GM12878 (cell line): ENCODE data around the gene SCIMP. TPM values are rescaled to one million over a fixed set of nuclear protein-coding genes. Genes with fewer than 3 reads are reported as not detected.

ENCODE experiments used
- ATAC-seq: fragments of 200-7000 bp; cut with Tn5 transposase; 3 replicates; pipeline ENCODE4 v1.9.1; 2020; ENCODE audit warnings: mild to moderate bottlenecking, moderate library complexity
- BruUV-seq: library from RNA; stranded (reverse); fragments of 400-500 nt; replicated peaks from 2 replicates; lab custom pipeline; 2021; lab: Mats Ljungman, UMichigan
- CTCF ChIA-PET: fragments of 300-600 bp; sonication (Branson Sonifier 250); formaldehyde crosslinking; extraction: SDS; loops from one replicate; lab custom pipeline; 2021; ENCODE audit warnings: inconsistent platforms; lab: Yijun Ruan, JAX
- POLR2A ChIA-PET: fragments of 350-600 bp; formaldehyde crosslinking; extraction: SDS; loops from one replicate; lab custom pipeline; 2021; ENCODE audit warnings: inconsistent platforms; lab: Charles Lee
- RAD21 ChIA-PET: fragments of 300-600 bp; sonication (Branson Sonifier 250); formaldehyde crosslinking; loops from one replicate; lab custom pipeline; 2023; ENCODE audit warnings: antibody characterized with exemption; ENCODE audit not compliant: unreplicated experiment; lab: Charles Lee
- SMC1A ChIA-PET: fragments of 300-600 bp; sonication (Branson Sonifier 250); formaldehyde crosslinking; loops from one replicate; lab custom pipeline; 2023; ENCODE audit not compliant: unreplicated experiment, uncharacterized antibody; lab: Charles Lee
- DNase-seq: peaks from one replicate; pipeline ENCODE4 v3.0.0-alpha.2; 2011; ENCODE audit warnings: low read depth, low spot score
- FAIRE-seq: peaks from 3 replicates; lab custom pipeline; 2011; peaks lifted over from hg19 to GRCh38; lab: Jason Lieb, UNC
- H2AFZ ChIP-seq: 2 replicates; pipeline ENCODE4 v1.6.0; 2011; ENCODE audit warnings: low read depth, low read length, control low read depth; ENCODE audit not compliant: control insufficient read depth
- H3K27ac ChIP-seq: 2 replicates; pipeline ENCODE4 v1.5.1; 2011; ENCODE audit warnings: control low read depth; ENCODE audit not compliant: control insufficient read depth, insufficient read depth
- H3K27me3 ChIP-seq, 2 experiments: replicated peaks in 1 of 2; 2 replicates each; pipeline versions ENCODE4 v1.6.0 to v1.6.1; 2011; ENCODE audit warnings: low read length in 1 of 2; ENCODE audit not compliant: control insufficient read depth in 2 of 2, insufficient read depth in 2 of 2
- H3K36me3 ChIP-seq, 2 experiments: 2 replicates each; pipeline ENCODE4 v1.5.1; 2011; ENCODE audit warnings: low read length in 1 of 2; ENCODE audit not compliant: control insufficient read depth in 2 of 2, insufficient read depth in 2 of 2
- H3K4me1 ChIP-seq: 2 replicates; pipeline ENCODE4 v1.6.1; 2011; ENCODE audit warnings: mild to moderate bottlenecking, low read length, moderate library complexity, mixed read lengths; ENCODE audit not compliant: control insufficient read depth, insufficient read depth
- H3K4me2 ChIP-seq: 2 replicates; pipeline ENCODE4 v1.6.0; 2011; ENCODE audit warnings: control low read depth; ENCODE audit not compliant: control insufficient read depth, insufficient read depth
- H3K4me3 ChIP-seq: fragments of 200-600 bp; sonication (generic); 2 replicates; pipeline ENCODE4 v1.5.1; 2016
- H3K79me2 ChIP-seq: 2 replicates; pipeline ENCODE4 v1.6.0; 2011; ENCODE audit warnings: low read length; ENCODE audit not compliant: control insufficient read depth, insufficient read depth
- H3K9ac ChIP-seq: 2 replicates; pipeline ENCODE4 v1.8.0; 2011; ENCODE audit warnings: low read length, control low read depth, mixed read lengths; ENCODE audit not compliant: control insufficient read depth, insufficient read depth
- H3K9me3 ChIP-seq: replicated peaks from 3 replicates; pipeline ENCODE4 v1.5.1; 2011; ENCODE audit warnings: mild to moderate bottlenecking, low read length; ENCODE audit not compliant: control insufficient read depth, insufficient read depth
- H4K20me1 ChIP-seq: 2 replicates; pipeline ENCODE4 v1.6.0; 2011; ENCODE audit not compliant: control insufficient read depth, insufficient read depth
- ATF3 ChIP-seq: IDR thresholded peaks from 2 replicates; pipeline ENCODE4 v1.6.1; 2011; ENCODE audit warnings: low read depth, mild to moderate bottlenecking, low read length, moderate library complexity, borderline replicate concordance; ENCODE audit errors: extremely low read depth
- KDM1A ChIP-seq: fragments of 200-600 bp; sonication (generic); IDR thresholded peaks from 2 replicates; pipeline ENCODE4 v1.6.1; 2016; ENCODE audit warnings: borderline replicate concordance
- MEF2B ChIP-seq: fragments of 450-650 bp; IDR thresholded peaks from 2 replicates; pipeline ENCODE4 v1.6.1; 2018; ENCODE audit warnings: mild to moderate bottlenecking, moderate library complexity; ENCODE audit not compliant: partially characterized antibody, poor library complexity, severe bottlenecking
- PAX5 ChIP-seq: IDR thresholded peaks from 2 replicates; pipeline ENCODE4 v1.6.1; 2011; ENCODE audit warnings: low read depth, low read length, borderline replicate concordance
- POLR2A ChIP-seq: IDR thresholded peaks from 2 replicates; pipeline ENCODE4 v1.6.1; 2011; ENCODE audit warnings: low read depth, mild to moderate bottlenecking, low read length
- RAD21 ChIP-seq: IDR thresholded peaks from 2 replicates; pipeline ENCODE4 v1.6.1; 2011; ENCODE audit warnings: mild to moderate bottlenecking, low read depth, low read length, moderate library complexity; ENCODE audit not compliant: insufficient read depth
- RELB ChIP-seq: fragments of 450-650 bp; IDR thresholded peaks from 2 replicates; pipeline ENCODE4 v1.6.1; 2017; ENCODE audit warnings: low read depth, mild to moderate bottlenecking, moderate library complexity
- RUNX3 ChIP-seq: IDR thresholded peaks from 2 replicates; pipeline ENCODE4 v1.6.1; 2012; ENCODE audit warnings: low read length, inconsistent platforms
- WGBS: methylation state at CpG from one replicate; pipeline ENCODE4 v1.1.6; 2016; ENCODE audit warnings: low lambda C conversion rate; ENCODE audit not compliant: insufficient replicate concordance, insufficient coverage; ENCODE audit errors: missing lambda C conversion rate; 5-methylcytosine and 5-hydroxymethylcytosine counted together
- in situ Hi-C: fragments of 300-500 bp; cut with MboI; formaldehyde crosslinking; loops from 9 replicates; pipeline ENCODE4 v1.14.3; 2018; ENCODE audit warnings: mixed read lengths
- intact Hi-C: fragments of 100-400 bp; cut with micrococcal nuclease; formaldehyde crosslinking; loops from one replicate; pipeline ENCODE4 v1.14.2; 2022; ENCODE audit not compliant: unreplicated experiment
- polyA plus RNA-seq, 11 experiments: library from polyadenylated mRNA; depleted of rRNA in 4 of 11; unstranded in 6 of 11; stranded (reverse) in 5 of 11; fragments of >200 nt; fragmentation: Nextera tagmentation in 4 of 11; fragmentation: Illumina TruSeq in 1 of 11; extraction: Ambion mirVana in 4 of 11; extraction: Trizol in 1 of 11; gene quantifications; 1 replicate in 1 of 11; 2 replicates in 10 of 11; pipeline versions ENCODE4 v1.2.1 to v1.2.3, GENCODE V29; 2011 to 2016; ENCODE audit warnings: inconsistent platforms in 2 of 11, missing spikeins in 2 of 11, low read depth in 1 of 11
- total RNA-seq, 4 experiments: library from RNA; depleted of rRNA in 3 of 4; stranded (reverse); fragments of >200 nt in 3 of 4; fragmentation: Illumina TruSeq in 1 of 4; extraction: Trizol in 1 of 4; gene quantifications; 2 replicates each; pipeline versions ENCODE4 v1.2.1 to v1.2.3, GENCODE V29; 2013 to 2021
- TF ChIP-seq, protein P1 (sequence below): fragments of 450-650 bp; formaldehyde crosslinking; IDR thresholded peaks from 2 replicates; pipeline ENCODE4 v1.5.0; 2022; ENCODE audit warnings: mild to moderate bottlenecking, missing genetic modification characterization
- TF ChIP-seq, protein P2 (sequence below): IDR thresholded peaks from 2 replicates; pipeline ENCODE4 v1.6.1; 2011; ENCODE audit warnings: low read depth, low read length, improper control_type of control experiment, borderline replicate concordance

The SCIMP gene
- total and polyA plus RNA-seq, 10 of the 15 experiments (the other 5 are each of a cell fraction or from before 2014, with no cell fraction given): 56.7 to 151 (median 95.0) TPM

DNA sequence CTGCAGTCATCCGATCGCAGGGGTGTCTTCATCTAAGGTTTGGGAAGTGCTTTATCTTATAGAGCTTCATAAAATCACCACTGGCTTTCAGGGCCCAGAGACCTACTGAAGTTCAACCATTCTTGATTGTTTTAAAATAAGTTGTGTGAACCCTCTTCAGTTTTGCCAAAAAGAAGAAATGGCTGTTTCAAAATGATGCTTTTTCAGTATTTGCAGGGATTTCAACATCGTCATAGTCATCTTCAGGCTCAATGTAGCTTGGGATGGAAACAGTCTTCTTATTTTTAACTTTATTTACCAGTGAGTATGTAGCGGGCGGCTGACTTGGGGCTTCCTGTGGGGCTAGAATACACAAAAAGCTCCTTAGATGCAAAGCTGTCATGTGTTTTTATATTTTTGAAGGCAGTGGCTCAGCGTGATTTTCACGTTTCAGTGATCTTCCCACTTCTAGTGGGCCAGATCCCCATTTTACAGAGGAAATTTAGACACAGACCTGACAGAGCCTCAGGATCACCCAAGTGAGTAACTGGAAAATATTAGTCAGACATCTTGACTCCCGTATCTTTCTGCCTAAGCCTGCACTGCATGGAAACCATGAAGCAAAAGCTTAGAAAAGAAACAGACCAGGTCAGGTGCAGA is 23.9 kb downstream of the SCIMP start (continued):
- TF ChIP-seq RELB: peak; percentile 91
- TF ChIP-seq KDM1A: no peak
- peak; percentile 58; the same call in 1 of the 2 replicates for TF ChIP-seq PAX5

GRCh38 chr17:5210091-5210490 is 24.6 kb downstream of the SCIMP start:
- no peak overlapping the region for H3K4me2 ChIP-seq
- CTCF ChIA-PET: interaction anchor here (1.3 to 2.9 kb wide), 4 partner anchors 9 to 17 kb away, joined by 4 to 11 read pairs (median 6); no protein-coding TSS in a partner anchor
- ATAC-seq: peak; percentile 47
- TF ChIP-seq PAX5: peak; percentile 63; the same call in 1 of the 2 replicates
- peak; percentile 48 for TF ChIP-seq RUNX3
- TF ChIP-seq ATF3: no peak
- TF ChIP-seq, protein P1, sequence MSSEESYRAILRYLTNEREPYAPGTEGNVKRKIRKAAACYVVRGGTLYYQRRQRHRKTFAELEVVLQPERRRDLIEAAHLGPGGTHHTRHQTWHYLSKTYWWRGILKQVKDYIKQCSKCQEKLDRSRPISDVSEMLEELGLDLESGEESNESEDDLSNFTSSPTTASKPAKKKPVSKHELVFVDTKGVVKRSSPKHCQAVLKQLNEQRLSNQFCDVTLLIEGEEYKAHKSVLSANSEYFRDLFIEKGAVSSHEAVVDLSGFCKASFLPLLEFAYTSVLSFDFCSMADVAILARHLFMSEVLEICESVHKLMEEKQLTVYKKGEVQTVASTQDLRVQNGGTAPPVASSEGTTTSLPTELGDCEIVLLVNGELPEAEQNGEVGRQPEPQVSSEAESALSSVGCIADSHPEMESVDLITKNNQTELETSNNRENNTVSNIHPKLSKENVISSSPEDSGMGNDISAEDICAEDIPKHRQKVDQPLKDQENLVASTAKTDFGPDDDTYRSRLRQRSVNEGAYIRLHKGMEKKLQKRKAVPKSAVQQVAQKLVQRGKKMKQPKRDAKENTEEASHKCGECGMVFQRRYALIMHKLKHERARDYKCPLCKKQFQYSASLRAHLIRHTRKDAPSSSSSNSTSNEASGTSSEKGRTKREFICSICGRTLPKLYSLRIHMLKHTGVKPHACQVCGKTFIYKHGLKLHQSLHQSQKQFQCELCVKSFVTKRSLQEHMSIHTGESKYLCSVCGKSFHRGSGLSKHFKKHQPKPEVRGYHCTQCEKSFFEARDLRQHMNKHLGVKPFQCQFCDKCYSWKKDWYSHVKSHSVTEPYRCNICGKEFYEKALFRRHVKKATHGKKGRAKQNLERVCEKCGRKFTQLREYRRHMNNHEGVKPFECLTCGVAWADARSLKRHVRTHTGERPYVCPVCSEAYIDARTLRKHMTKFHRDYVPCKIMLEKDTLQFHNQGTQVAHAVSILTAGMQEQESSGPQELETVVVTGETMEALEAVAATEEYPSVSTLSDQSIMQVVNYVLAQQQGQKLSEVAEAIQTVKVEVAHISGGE (CRISPR knock-in tag): no peak
- TF ChIP-seq RAD21: no peak
- TF ChIP-seq, protein P2, sequence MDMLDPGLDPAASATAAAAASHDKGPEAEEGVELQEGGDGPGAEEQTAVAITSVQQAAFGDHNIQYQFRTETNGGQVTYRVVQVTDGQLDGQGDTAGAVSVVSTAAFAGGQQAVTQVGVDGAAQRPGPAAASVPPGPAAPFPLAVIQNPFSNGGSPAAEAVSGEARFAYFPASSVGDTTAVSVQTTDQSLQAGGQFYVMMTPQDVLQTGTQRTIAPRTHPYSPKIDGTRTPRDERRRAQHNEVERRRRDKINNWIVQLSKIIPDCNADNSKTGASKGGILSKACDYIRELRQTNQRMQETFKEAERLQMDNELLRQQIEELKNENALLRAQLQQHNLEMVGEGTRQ: no peak
- TF ChIP-seq POLR2A: peak; percentile 67
- no peak for TF ChIP-seq MEF2B

More at GRCh38 chr17:5210091-5210490, 24.6 kb downstream of the SCIMP start:
- in situ Hi-C loops: loop anchor here (25.0 kb wide), 1 partner anchor 1498 kb away; the partner anchor contains the start of gene HASPIN
- no peaks in the 10 kb centered on the region; the same call in none of the 2 replicates for H3K79me2 ChIP-seq
- no peak for FAIRE-seq
- intact Hi-C loops: no loop called here
- peaks cover 53% of the 10 kb centered on the region for H3K4me1 ChIP-seq
- 17% methylated on average over 5 of the region's 5 CpGs for WGBS
- no peaks in the 10 kb centered on the region; the same call in 2 of the 3 replicates for H3K9me3 ChIP-seq
- H4K20me1 ChIP-seq: no peaks in the 10 kb centered on the region
- H3K27ac ChIP-seq: peak overlapping the region; percentile 88
- peaks cover 9 to 21% of the 10 kb centered on the region in 2 experiments for H3K36me3 ChIP-seq
- peak overlapping the region; percentile 13; the same call in 1 of the 2 replicates for H3K9ac ChIP-seq
- BruUV-seq: no TSS peak
- H3K4me3 ChIP-seq: no peak overlapping the region
- ChIA-PET RAD21 (interaction anchor here (0.8 to 4.1 kb wide), 6 partner anchors 9 to 32 kb away, joined by 3 to 49 read pairs (median 6); no protein-coding TSS in a partner anchor), SMC1A (interaction anchor here (0.9 to 5.7 kb wide), 8 partner anchors 10 to 86 kb away, joined by 3 to 57 read pairs (median 5); partner anchors contain the start of gene SCIMP), POLR2A (interaction anchor here (1.0 to 3.4 kb wide), 7 partner anchors 9 to 32 kb away, joined by 3 to 52 read pairs (median 5); partner anchors contain the start of gene SCIMP)
- DNase-seq: no peak
- no peaks in the 10 kb centered on the region for H3K27me3 ChIP-seq
- no peak overlapping the region for H2AFZ ChIP-seq
